Common myeloid progenitor, CD34-positive (primary cell): ENCODE measurements around the gene DCDC2.

Source experiments
- CTCF ChIA-PET: fragments of 350-600 bp; sonication (Branson Sonifier 250); formaldehyde crosslinking; loops from one replicate; lab custom pipeline; 2021; ENCODE audit warnings: antibody characterized with exemption; lab: Charles Lee
- POLR2A ChIA-PET: fragments of 350-600 bp; sonication (Branson Sonifier 250); formaldehyde crosslinking; loops from one replicate; lab custom pipeline; 2021; ENCODE audit warnings: antibody characterized with exemption; lab: Charles Lee
- DNase-seq, 3 donors: peaks; one replicate each; pipeline versions ENCODE4 v3.0.0 to v3.0.0-alpha.2; 2013
- H3K27ac ChIP-seq, 2 experiments: 1 replicate in 1 of 2; 2 replicates in 1 of 2; pipeline ENCODE4 v1.7.0; 2013; ENCODE audit warnings: inconsistent platforms in 2 of 2, low read length in 2 of 2, mild to moderate bottlenecking in 2 of 2, low read depth in 1 of 2, moderate library complexity in 1 of 2; ENCODE audit not compliant: severe bottlenecking in 2 of 2, insufficient read depth in 1 of 2, poor library complexity in 1 of 2
- H3K27me3 ChIP-seq, 5 experiments: replicated peaks in 2 of 5; 1 replicate in 3 of 5; 2 replicates in 2 of 5; pipeline versions ENCODE4 v1.6.1 to v1.7.0; 2013; ENCODE audit warnings: low read length in 4 of 5, mild to moderate bottlenecking in 2 of 5, moderate library complexity in 2 of 5, inconsistent platforms in 1 of 5; ENCODE audit not compliant: insufficient read depth in 5 of 5, control insufficient read depth in 4 of 5
- H3K36me3 ChIP-seq, 4 experiments: 1 replicate in 2 of 4; 2 replicates in 2 of 4; pipeline versions ENCODE4 v1.6.1 to v1.7.0; 2013; ENCODE audit warnings: low read length in 3 of 4, control low read depth in 1 of 4, mild to moderate bottlenecking in 1 of 4; ENCODE audit not compliant: control insufficient read depth in 4 of 4, insufficient read depth in 4 of 4
- H3K4me1 ChIP-seq, 4 experiments: 1 replicate in 3 of 4; 2 replicates in 1 of 4; pipeline versions ENCODE4 v1.6.1 to v1.7.1; 2013; ENCODE audit warnings: low read length in 3 of 4, mild to moderate bottlenecking in 3 of 4, control low read depth in 1 of 4, inconsistent platforms in 1 of 4, moderate library complexity in 1 of 4; ENCODE audit not compliant: control insufficient read depth in 4 of 4, insufficient read depth in 4 of 4; ENCODE audit errors: control extremely low read depth in 1 of 4
- H3K4me3 ChIP-seq, 7 experiments: 1 replicate in 4 of 7; 2 replicates in 3 of 7; pipeline versions ENCODE4 v1.5.1 to v1.7.0; 2013; ENCODE audit warnings: mild to moderate bottlenecking in 7 of 7, low read length in 6 of 7, moderate library complexity in 6 of 7, inconsistent platforms in 2 of 7, low read depth in 2 of 7, control low read depth in 1 of 7; ENCODE audit not compliant: insufficient read depth in 4 of 7, control insufficient read depth in 1 of 7; ENCODE audit errors: extremely low read depth in 1 of 7
- H3K9me3 ChIP-seq, 5 experiments: 1 replicate in 4 of 5; 2 replicates in 1 of 5; pipeline versions ENCODE4 v1.6.1 to v1.7.1; 2013; ENCODE audit warnings: low read length in 4 of 5, mild to moderate bottlenecking in 2 of 5, inconsistent platforms in 1 of 5, low read depth in 1 of 5, moderate library complexity in 1 of 5; ENCODE audit not compliant: control insufficient read depth in 4 of 5, insufficient read depth in 2 of 5; ENCODE audit errors: control extremely low read depth in 1 of 5
- WGBS: methylation state at CpG from one replicate; pipeline ENCODE4 v1.1.5; 2013; ENCODE audit not compliant: insufficient coverage; 5-methylcytosine and 5-hydroxymethylcytosine counted together

Gene DCDC2

GRCh38 chr6:24397631-24398030 lies 39.8 kb upstream of the DCDC2 start:
- H3K4me1 ChIP-seq: peaks cover 0 to 9% (median 4%) of the 10 kb centered on the region in 4 experiments
- H3K36me3 ChIP-seq: no peaks in the 10 kb centered on the region
- POLR2A ChIA-PET: no interaction called here
- 100% methylated on average over 1 of the region's 1 CpG for WGBS
- H3K27me3 ChIP-seq: no peaks in the 10 kb centered on the region
- peaks cover 0 to 11% (median 6%) of the 10 kb centered on the region in 5 experiments for H3K9me3 ChIP-seq
- H3K27ac ChIP-seq: no peak overlapping the region
- CTCF ChIA-PET: interaction anchor here (0.7 to 1.1 kb wide), 3 partner anchors 9 to 192 kb away, joined by 3 to 4 read pairs (median 4); no protein-coding TSS in a partner anchor
- H3K4me3 ChIP-seq: no peak overlapping the region
- DNase-seq: no peak

- Histone ChIP-seq H3K27ac (no peak overlapping the region), H3K27me3 (peaks cover 0 to 2% (median 0%) of the 10 kb centered on the region in 5 experiments), H3K4me1 (peaks cover 0 to 5% (median 0%) of the 10 kb centered on the region in 4 experiments), H3K9me3 (peaks cover 0 to 11% (median 6%) of the 10 kb centered on the region in 5 experiments), H3K4me3 (no peak overlapping the region), H3K36me3 (no peaks in the 10 kb centered on the region)
- DNase-seq: no peak
- no CpG with 5 or more reads among the region's 1 CpG for WGBS
- POLR2A ChIA-PET: no interaction called here
- CTCF ChIA-PET: no interaction called here
These were observed 39.0 kb upstream of the DCDC2 start for GRCh38 chr6:24396824-24397223.

GRCh38 chr6:24394780-24395437 lies 37.0 kb upstream of the DCDC2 start:
- Histone ChIP-seq H3K9me3 (peaks cover 0 to 11% (median 6%) of the 10 kb centered on the region in 5 experiments), H3K27ac (no peak overlapping the region), H3K4me3 (no peak overlapping the region), H3K27me3 (peaks cover 0 to 2% (median 0%) of the 10 kb centered on the region in 5 experiments), H3K36me3 (no peaks in the 10 kb centered on the region), H3K4me1 (peaks cover 0 to 1% (median 0%) of the 10 kb centered on the region in 4 experiments)
- 97% methylated on average over 3 of the region's 4 CpGs for WGBS
- no peak for DNase-seq
- ChIA-PET POLR2A (no interaction called here), CTCF (no interaction called here)

GRCh38 chr6:24394061-24394779 lies 36.4 kb upstream of the DCDC2 start:
- WGBS: 100% methylated on average over 1 of the region's 2 CpGs
- ChIA-PET CTCF (interaction anchor here (2.2 kb wide), 1 partner anchor 111 kb away, joined by 5 read pairs; no protein-coding TSS in a partner anchor), POLR2A (no interaction called here)
- peaks cover 0 to 2% (median 0%) of the 10 kb centered on the region in 5 experiments for H3K27me3 ChIP-seq
- H3K4me3 ChIP-seq: no peak overlapping the region
- no peaks in the 10 kb centered on the region for H3K36me3 ChIP-seq
- no peaks in the 10 kb centered on the region for H3K4me1 ChIP-seq
- no peak overlapping the region for H3K27ac ChIP-seq
- H3K9me3 ChIP-seq: peaks cover 0 to 11% (median 6%) of the 10 kb centered on the region in 5 experiments
- DNase-seq: no peak

GRCh38 chr6:24391756-24392405 lies 34.0 kb upstream of the DCDC2 start:
- DNase-seq: no peak
- CTCF ChIA-PET: interaction anchor here (0.9 to 2.2 kb wide), 2 partner anchors 109 to 110 kb away, joined by 3 to 5 read pairs; no protein-coding TSS in a partner anchor
- Histone ChIP-seq H3K4me1 (no peaks in the 10 kb centered on the region), H3K36me3 (no peaks in the 10 kb centered on the region), H3K4me3 (no peak overlapping the region), H3K9me3 (peaks cover 0 to 7% (median 5%) of the 10 kb centered on the region in 5 experiments), H3K27ac (no peak overlapping the region), H3K27me3 (peaks cover 0 to 2% (median 0%) of the 10 kb centered on the region in 5 experiments)
- POLR2A ChIA-PET: no interaction called here
- no CpG with 5 or more reads among the region's 2 CpGs for WGBS

- peaks cover 0 to 2% (median 0%) of the 10 kb centered on the region in 5 experiments for H3K27me3 ChIP-seq
- peaks cover 0 to 2% (median 0%) of the 10 kb centered on the region in 5 experiments for H3K9me3 ChIP-seq
- DNase-seq: no peak
- no peaks in the 10 kb centered on the region for H3K36me3 ChIP-seq
- POLR2A ChIA-PET: no interaction called here
- CTCF ChIA-PET: no interaction called here
- H3K27ac ChIP-seq: no peak overlapping the region
- no peaks in the 10 kb centered on the region for H3K4me1 ChIP-seq
- WGBS: 100% methylated on average over 1 of the region's 2 CpGs
- no peak overlapping the region for H3K4me3 ChIP-seq
These were observed 33.3 kb upstream of the DCDC2 start for GRCh38 chr6:24391208-24391607.
